Measurements from ENCODE around the gene EFNA2.
A peak's percentile ranks its signal among the peaks of the same experiment; 100 is the strongest.
"Not testable (repeated sequence)": the region's sequence is repeated elsewhere in the genome, so short reads cannot be mapped to it uniquely, and the experiment has no call there.

Gene EFNA2

DNA sequence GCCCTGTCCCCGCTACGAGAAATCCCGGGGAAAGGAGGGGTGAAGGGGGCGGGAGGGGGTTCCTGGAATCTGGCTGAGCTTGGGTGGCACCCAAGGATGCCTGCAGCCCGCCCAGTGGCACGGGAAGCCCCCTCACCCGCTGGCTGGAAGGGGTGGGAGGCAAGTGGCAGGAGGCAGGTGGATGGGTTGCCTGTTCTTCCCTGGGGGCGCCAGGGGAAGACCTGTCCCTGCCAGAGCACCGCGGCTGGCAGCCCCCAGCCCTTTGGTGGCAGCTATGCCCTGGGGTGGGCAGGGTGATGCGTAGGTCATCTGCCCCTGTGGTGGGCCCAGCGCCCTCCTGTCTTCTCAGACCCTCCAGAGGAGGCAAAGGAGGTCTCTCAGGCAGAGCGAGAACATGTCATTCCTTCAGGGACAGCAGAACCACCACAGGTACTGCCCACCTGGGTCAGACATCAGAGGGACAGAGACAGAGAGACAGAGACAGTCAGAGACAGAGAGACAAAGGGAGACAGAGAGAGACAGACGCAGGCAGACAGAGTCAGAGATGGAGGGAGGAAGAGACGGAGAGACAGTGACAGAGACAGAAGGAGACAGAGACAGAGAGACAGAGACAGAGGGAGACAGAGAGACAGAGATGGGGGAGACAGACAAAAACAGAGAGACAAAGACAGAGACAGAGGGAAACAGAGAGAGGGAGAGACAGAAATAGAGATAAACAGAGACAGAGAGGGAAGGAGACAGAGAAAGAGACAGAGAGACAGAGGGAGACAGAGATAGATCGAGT lies 36.7 kb downstream of the EFNA2 start:
- ATAC-seq: no peak

DNA sequence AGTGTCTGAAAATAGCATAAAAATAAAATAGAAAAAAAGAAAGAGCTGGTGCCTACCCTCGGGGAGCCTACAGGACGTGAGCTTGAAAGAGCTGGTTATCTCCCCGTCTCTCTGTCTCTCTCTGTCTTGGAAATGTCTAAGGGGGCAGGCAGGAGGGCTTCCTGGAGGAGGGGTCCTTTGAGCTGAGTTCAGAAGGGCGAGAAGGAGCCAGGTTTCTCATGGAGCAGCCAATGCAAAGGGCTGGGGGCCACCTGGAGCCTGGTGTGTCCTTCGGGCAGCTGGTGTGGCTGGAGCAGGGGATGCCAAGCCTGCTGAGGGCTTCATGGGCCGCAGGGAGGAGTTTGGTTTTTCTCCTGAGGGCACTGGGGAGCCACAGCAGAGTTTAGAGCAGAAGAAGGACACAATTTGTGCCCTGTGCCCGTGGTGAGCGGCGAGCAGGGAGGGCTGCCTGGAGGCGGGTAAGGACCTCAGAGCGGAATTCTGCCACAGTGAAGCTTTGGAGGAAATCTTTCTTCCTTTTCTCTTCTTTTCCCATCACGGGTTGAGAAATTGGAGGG lies 38.7 kb downstream of the EFNA2 start:
- no peak for ATAC-seq

DNA sequence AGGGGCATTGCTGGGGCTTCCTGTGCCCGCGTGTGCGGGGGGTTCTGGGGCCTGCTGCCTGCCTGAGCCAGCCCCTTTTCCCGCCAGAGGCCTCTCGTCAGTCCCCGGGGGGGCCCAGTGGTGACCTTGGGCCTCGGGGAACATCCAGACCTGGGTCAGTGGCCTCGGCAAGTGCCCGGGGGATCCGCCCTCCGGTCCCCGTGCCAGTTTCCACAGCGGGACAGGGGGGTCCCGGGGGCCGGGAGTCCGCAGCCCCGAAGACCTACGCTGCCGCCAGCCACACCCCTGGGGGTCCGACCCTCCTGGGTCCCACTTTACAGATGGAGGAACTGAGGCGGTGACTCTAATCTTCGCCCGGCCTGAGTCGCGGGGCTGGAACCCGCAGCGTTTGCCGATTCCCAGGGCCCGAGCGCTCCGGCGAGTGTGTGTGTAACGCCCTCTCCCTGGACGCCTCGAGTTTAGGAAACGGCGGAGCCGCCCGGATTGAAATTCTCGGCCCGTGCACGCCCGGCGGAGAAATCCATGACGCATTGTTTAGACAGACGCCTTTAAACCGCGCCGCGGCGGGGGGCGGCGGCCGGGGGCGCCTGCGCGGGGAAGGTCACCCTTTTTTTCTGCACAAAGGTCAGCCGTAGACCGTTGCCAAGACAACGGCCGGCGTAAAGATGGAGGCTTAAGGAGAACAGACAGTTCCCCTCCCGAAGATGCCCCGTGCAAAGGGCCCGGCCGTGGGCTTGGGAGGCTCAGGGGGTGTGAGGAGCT lies 39.3 kb downstream of the EFNA2 start:
- ATAC-seq: peak in 1 of 2 donors; percentile 32

DNA sequence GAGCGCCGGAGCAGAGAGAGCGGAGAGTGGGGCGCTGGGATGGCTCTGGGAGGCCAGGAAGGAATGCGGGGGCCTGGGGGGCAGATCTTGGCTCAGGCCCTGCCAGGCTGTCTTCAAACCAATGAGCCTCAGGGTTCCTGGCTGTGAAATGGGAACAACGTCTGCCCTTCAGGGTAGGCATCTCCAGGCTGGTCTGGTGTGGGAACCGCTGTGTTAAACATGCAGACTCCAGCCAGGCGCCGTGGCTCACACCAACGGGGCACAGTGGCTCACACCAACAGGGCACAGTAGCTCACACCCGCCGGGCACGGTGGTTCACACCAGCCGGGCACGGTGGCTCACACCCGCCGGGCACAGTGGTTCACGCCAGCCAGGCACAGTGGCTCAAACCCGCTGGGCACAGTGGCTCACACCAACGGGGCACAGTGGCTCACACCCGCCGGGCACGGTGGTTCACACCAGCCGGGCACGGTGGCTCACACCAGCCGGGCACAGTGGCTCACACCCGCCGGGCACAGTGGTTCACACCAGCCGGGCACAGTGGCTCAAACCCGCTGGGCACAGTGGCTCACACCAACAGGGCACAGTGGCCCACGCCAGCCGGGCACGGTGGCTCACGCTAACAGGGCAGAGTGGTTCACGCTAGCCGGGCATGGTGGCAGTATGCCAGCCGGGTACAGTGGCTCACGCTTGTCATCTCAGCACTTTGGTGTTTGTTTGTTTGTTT lies 40.1 kb downstream of the EFNA2 start:
- no peak for ATAC-seq

DNA sequence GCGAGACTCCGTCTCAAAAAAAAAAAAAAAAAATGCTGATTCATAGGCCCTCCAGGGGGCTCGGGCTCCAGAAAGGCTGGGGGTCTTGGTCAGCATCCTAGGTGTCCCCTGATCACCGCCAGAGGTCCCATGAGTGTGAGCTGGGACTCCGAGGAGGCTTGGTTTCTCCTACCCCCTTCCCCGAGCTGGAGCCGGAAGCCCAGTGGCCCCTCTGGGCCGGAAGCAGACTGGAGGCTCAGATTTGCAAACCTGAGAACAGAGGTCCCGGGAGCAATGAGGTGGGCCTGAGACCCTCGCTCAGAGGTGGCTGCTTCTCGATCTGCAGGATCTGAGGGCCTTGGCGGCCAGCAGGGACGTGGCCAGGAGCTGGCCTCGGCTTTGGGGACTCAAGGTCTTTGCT lies 41.5 kb downstream of the EFNA2 start:
- ATAC-seq: no peak

DNA sequence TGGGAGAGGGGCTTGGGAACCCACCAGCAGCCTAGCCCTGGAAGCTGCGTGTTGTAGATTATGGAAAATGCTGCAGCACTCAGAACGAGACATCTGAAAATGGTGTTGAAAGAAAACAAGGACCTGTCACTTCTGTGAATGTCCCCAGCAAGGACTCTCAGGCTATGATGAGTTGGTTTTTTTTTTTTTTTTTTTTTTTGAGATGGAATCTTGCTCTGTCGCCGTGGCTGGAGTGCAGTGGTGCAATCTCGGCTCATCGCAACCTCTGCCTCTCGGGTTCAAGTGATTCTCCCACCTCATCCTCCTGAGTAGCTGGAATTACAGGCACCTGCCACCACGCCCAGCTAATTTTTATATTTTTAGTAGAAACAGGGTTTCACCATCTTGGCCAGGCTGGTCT lies 46.5 kb downstream of the EFNA2 start:
- ATAC-seq: not testable (repeated sequence)

DNA sequence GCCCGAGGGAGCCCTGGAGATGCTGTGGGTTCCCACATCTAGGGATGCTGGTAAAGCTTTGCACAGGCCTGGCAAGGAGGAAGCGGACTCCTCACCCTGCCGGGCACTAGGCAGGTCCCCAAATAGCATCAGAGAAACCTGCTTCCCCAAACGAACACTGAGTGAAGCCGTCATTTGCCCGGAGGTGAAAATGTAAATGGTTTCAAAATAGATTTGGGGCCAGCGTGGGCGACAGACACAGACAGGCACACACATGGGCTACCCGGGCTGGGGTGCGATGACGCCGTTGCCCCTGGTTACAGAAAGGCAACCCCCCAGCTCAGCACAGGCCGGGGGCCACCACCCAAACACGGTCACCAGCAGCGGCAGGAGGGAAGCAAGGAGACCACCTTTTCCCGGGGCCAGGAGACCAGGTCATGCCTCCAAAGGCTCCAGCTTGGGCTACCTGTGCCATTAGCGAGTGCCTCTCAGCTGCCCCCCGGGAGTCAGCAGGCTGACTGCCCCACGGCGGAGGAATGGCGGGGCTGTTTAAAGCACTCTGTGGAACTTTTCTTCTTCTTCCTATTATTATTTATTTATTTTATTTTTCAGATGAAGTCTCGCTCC lies 50.5 kb downstream of the EFNA2 start:
- no peak for ATAC-seq

DNA sequence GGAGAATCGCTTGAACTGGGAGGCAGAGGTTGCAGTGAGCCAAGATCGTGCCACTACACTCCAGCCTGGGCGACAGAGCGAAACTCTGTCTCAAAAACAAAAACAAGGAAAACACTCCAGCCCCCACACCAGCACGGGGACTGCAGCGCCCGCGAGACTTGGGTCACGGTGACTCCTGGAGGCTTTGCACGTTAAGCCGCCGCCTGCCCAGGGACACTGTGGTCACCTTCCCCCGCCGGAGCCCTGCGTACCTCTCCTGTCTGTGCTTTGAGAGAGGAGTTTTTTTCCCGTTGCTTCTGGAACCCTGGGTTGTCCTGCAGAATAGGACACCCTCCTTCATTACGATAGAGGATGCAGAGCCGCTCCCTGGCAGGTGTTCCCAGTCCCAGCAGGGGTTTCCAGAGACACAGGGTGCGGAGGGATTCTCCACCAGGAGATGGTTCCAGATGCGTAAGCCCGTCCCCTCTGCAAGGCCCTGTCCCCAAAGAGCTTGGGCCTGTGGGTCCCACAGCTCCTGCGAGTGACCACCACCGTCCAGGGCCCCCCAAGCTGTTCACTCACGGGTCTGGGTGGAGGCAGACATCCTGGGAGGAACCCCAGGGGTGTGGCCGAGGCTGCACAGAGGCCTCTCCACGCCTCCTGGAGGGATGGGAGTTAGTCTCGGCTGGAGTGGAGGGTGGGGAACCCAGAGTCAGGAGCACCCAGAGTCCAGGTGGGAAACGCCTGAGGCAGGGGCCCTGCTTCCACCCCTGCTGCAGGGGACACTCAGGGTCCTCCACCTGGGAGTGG lies 55.2 kb downstream of the EFNA2 start:
- ATAC-seq: no peak

DNA sequence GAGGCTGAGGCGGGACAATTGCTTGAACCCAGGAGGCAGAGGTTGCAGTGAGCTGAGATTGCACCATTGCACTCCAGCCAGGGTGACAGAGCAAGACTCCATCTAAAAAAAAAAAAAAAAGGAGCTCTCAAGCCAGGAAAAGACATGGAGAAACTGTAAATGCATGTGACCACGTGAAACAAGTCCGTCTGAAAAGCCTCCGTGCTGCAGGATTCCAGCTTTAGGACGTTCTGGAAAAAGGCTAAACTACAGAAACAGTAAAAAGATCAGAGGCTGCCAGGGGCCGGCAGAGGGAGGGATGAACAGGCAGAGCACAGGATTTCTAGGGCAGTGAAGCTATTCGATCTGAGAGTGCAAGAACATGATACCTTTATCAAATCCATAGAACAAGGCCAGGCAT lies 57.4 kb downstream of the EFNA2 start:
- ATAC-seq: no peak

DNA sequence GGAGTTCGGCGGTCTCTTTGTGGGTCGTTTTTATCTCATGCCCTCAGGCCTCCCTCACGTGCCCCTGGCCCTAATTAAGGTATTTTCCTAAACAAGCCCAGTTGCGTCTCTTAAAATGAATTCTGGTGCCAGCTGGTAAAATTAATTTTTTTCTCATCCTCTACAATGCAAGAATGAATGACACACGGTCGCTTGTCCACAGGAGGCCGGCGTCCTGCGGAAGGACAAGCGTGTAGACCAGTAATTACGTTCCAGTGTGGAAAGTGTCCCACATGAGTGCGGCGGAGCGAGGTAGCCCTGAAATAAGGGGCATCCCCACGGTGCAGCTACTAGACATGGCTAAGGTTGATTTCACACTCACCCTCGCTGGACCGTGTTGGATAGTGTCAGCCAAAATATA lies 63.5 kb downstream of the EFNA2 start:
- ATAC-seq: no peak

DNA sequence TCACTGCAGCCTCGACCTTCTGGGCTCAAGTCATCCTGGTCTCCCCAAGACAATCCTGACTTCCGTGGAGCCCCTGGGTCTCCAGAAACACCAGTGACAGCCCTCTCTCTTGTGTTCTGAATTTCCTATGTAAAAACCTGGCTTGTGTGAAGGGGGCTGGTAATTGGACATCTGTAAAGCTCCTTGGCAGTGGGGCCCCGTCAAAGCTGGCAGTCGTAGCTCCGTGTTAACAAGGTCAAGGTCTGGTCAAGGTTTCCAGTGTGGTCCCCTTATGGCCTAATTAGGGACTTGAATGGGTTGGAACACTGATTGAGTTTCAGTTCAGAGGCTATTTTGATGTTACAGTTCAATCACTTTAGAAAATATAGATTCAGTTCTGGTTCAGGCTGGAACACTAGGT lies 65.2 kb downstream of the EFNA2 start:
- ATAC-seq: no peak
